NCI-H1436 treated with DMSO at 0.1 percent for 48 hours (cell line): Measurements from ENCODE around the gene GCNT1.
"Not testable (repeated sequence)": the region's sequence is repeated elsewhere in the genome, so short reads cannot be mapped to it uniquely, and the experiment has no call there.

ENCODE experiments used
- DNase-seq: peaks from one replicate; lab custom pipeline; 2025; lab: John Stamatoyannopoulos, UW

Gene GCNT1

GRCh38 chr9:76490249-76490990 is 31.4 kb downstream of the GCNT1 start:
- DNase-seq = no peak

- DNase-seq = not testable (repeated sequence)
These were observed 32.1 kb downstream of the GCNT1 start for GRCh38 chr9:76491056-76491455.

- DNase-seq = not testable (repeated sequence)
These were observed 34.5 kb downstream of the GCNT1 start for GRCh38 chr9:76493496-76493895.

- no peak for DNase-seq
These were observed 41.1 kb downstream of the GCNT1 start for GRCh38 chr9:76500061-76500460.

GRCh38 chr9:76502746-76503145 is 43.8 kb downstream of the GCNT1 start:
- DNase-seq = no peak

- DNase-seq = no peak
These were observed 51.1 kb downstream of the GCNT1 start for GRCh38 chr9:76510041-76510440.

GRCh38 chr9:76510446-76510845 is 51.5 kb downstream of the GCNT1 start:
- no peak for DNase-seq

GRCh38 chr9:76512826-76513225 is 53.8 kb downstream of the GCNT1 start:
- no peak for DNase-seq

GRCh38 chr9:76516350-76516749 is 57.4 kb downstream of the GCNT1 start:
- no peak for DNase-seq

- no peak for DNase-seq
These were observed 57.9 kb downstream of the GCNT1 start for GRCh38 chr9:76516871-76517270.

- DNase-seq = no peak
These were observed 60.3 kb downstream of the GCNT1 start for GRCh38 chr9:76519075-76519835.

GRCh38 chr9:76521244-76521681 is 62.3 kb downstream of the GCNT1 start:
- DNase-seq = no peak

GRCh38 chr9:76521906-76522305 is 62.9 kb downstream of the GCNT1 start:
- DNase-seq = no peak

- DNase-seq = not testable (repeated sequence)
These were observed 64.7 kb downstream of the GCNT1 start for GRCh38 chr9:76523617-76524200.

GRCh38 chr9:76525196-76525595 is 66.2 kb downstream of the GCNT1 start:
- DNase-seq = no peak

- no peak for DNase-seq
These were observed 67.0 kb downstream of the GCNT1 start for GRCh38 chr9:76526026-76526425.

- no peak for DNase-seq
These were observed 69.1 kb downstream of the GCNT1 start for GRCh38 chr9:76528056-76528455.

- DNase-seq = no peak
These were observed 69.7 kb downstream of the GCNT1 start for GRCh38 chr9:76528642-76529190.

- DNase-seq = no peak
These were observed 70.7 kb downstream of the GCNT1 start for GRCh38 chr9:76529653-76530052.

GRCh38 chr9:76530458-76531110 is 71.6 kb downstream of the GCNT1 start:
- no peak for DNase-seq

- no peak for DNase-seq
These were observed 72.3 kb downstream of the GCNT1 start for GRCh38 chr9:76531231-76531780.

GRCh38 chr9:76532877-76533276 is 73.9 kb downstream of the GCNT1 start:
- not testable (repeated sequence) for DNase-seq
